ENCODE measurements around the gene DGCR2. TPM values are rescaled to one million over a fixed set of nuclear protein-coding genes. Genes with fewer than 3 reads are reported as not detected.

DGCR2 gene
- total RNA-seq, 1 donor from 2014 or later: 50.0 TPM

DNA sequence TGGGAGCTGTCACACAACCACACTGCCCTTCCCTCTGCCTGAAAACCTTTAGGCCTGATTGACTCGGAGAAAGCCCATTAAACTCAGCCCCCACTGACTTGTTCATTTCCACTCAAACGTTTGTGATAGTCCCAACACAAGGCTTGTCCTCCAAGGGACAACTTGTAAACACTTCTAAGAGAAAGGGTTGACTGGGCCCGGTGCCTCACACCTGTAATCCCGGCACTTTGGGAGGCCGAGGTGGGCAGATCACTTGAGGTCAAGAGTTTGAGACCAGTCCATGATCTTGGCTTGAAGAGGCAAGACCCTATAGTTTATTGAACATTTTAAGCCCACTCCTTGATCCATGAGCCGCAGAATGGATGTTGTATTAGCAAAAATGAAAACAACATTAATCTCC, 122.8 kb downstream of the DGCR2 start:
- no peaks in the 10 kb centered on the region for H3K36me3 ChIP-seq (ENCODE audit: control insufficient read depth, insufficient read depth, low read length)
- H3K27me3 ChIP-seq (ENCODE audit: control insufficient read depth, insufficient read depth, low read length): peaks cover 12% of the 10 kb centered on the region
- peak; percentile 23 for FAIRE-seq
- H3K4me3 ChIP-seq (ENCODE audit: low read depth, low read length): no peak overlapping the region
- TF ChIP-seq, protein P1, sequence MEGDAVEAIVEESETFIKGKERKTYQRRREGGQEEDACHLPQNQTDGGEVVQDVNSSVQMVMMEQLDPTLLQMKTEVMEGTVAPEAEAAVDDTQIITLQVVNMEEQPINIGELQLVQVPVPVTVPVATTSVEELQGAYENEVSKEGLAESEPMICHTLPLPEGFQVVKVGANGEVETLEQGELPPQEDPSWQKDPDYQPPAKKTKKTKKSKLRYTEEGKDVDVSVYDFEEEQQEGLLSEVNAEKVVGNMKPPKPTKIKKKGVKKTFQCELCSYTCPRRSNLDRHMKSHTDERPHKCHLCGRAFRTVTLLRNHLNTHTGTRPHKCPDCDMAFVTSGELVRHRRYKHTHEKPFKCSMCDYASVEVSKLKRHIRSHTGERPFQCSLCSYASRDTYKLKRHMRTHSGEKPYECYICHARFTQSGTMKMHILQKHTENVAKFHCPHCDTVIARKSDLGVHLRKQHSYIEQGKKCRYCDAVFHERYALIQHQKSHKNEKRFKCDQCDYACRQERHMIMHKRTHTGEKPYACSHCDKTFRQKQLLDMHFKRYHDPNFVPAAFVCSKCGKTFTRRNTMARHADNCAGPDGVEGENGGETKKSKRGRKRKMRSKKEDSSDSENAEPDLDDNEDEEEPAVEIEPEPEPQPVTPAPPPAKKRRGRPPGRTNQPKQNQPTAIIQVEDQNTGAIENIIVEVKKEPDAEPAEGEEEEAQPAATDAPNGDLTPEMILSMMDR (IDR thresholded peaks at IDR 0.05; ENCODE audit: insufficient read depth, low read length, severe bottlenecking): no peak
- DNase-seq (ENCODE audit: low read depth): no peak

DNA sequence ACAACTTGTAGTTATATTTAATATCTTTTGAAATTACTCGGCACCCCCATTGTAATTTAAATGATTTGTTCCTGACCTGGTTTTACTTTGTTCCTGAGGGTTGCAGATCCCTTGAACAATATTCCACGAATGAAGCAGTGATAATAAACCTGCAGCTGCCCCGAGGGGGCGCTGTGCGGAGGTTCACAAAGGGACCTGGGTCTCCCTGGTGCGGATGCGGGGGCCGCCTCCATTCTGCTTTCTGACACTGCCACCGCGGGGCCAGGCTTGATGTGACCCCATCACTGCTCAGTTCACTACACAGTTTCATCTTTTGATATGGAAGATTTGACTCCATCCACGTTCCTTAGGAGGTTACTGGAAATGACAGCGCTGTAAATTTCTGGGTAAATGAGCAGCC, 123.2 kb downstream of the DGCR2 start:
- peaks cover 15% of the 10 kb centered on the region for H3K27me3 ChIP-seq (ENCODE audit: control insufficient read depth, insufficient read depth, low read length)
- DNase-seq (ENCODE audit: low read depth): no peak
- H3K4me3 ChIP-seq (ENCODE audit: low read depth, low read length): no peak overlapping the region
- TF ChIP-seq, protein P1 (IDR thresholded peaks at IDR 0.05; ENCODE audit: insufficient read depth, low read length, severe bottlenecking): peak; percentile 22
- FAIRE-seq: no peak
- no peaks in the 10 kb centered on the region for H3K36me3 ChIP-seq (ENCODE audit: control insufficient read depth, insufficient read depth, low read length)

DNA sequence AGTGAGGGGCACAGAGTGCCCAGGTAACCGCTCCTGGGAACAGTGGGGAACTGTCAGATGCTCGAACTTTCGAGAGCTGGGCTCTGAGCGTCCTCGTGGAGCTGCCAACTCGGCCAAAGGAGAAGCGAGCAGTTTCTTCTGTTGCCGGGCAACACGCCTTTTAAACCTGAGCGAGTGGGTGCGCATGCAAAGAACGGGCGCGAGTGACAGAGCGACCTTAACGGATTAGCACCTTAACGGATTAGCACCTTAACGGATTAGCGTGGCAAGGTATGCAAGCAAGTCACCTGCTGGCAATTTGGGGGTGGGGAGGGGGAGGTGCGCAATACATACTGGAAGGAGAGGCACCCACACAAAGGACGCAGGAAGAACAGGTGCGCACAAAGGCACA, 124.3 kb downstream of the DGCR2 start:
- no peaks in the 10 kb centered on the region for H3K36me3 ChIP-seq (ENCODE audit: control insufficient read depth, insufficient read depth, low read length)
- TF ChIP-seq, protein P1 (IDR thresholded peaks at IDR 0.05; ENCODE audit: insufficient read depth, low read length, severe bottlenecking): no peak
- FAIRE-seq: no peak
- peaks cover 19% of the 10 kb centered on the region for H3K27me3 ChIP-seq (ENCODE audit: control insufficient read depth, insufficient read depth, low read length)
- no peak overlapping the region for H3K4me3 ChIP-seq (ENCODE audit: low read depth, low read length)
- DNase-seq (ENCODE audit: low read depth): no peak

DNA sequence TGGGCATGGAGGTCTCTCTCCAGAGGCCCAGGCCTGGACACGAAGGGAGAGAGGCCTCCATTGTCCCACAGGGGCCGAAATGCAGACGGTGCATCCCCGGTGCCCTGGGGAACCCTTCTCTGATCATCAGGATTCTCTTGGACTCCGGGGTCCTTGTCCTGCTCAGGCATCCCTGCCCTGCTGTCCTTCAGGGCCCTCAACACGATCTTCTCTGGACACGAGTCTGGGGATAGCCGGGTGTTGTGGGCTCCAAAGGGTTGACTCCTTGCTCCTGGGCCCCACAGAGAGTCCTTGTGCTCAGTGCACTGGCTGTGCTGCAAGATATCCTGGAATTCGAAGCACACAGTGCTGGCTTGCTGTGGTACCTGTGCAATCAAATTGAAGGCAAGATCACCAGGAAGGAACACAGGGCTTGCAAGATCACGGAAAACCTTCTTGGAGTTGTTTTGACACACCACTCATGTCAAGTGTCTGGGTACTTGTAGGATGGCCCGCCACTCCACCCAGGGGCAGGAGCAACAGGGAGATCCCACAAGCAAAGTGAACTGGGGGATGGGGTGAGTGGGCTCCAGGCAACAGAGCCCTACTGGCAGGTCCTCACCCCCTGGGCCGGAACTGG, 124.8 kb downstream of the DGCR2 start:
- Histone ChIP-seq H3K27me3 (ENCODE audit: control insufficient read depth, insufficient read depth, low read length) (peaks cover 19% of the 10 kb centered on the region), H3K36me3 (ENCODE audit: control insufficient read depth, insufficient read depth, low read length) (no peaks in the 10 kb centered on the region), H3K4me3 (ENCODE audit: low read depth, low read length) (no peak overlapping the region)
- FAIRE-seq (no peak), DNase-seq (ENCODE audit: low read depth) (no peak)
- TF ChIP-seq, protein P1 (IDR thresholded peaks at IDR 0.05; ENCODE audit: insufficient read depth, low read length, severe bottlenecking): no peak

DNA sequence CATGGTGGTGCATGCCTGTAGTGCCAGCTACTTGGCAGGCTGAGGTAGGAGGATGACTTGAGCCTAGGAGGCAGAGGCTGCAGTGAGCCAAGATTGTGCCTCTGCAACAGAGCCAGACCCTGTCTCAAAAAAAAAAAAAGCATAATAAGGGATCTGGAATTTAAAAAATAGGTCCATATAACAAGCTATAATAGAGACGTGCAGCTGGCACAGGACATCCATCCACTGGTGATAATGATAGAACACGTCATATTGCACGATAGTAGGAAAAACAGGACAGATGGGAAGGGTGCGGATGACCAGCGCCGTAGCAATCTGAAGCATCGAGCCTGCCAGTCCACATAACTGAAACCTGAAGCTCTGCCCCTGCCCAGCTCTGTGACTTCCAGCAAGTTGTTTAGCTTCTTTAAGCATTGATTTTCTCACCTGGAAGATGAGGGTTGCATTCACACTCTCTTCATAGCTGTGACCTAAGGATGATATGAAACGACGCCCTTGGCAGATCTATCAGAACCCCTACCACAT, 125.8 kb downstream of the DGCR2 start:
- TF ChIP-seq, protein P1 (IDR thresholded peaks at IDR 0.05; ENCODE audit: insufficient read depth, low read length, severe bottlenecking): no peak
- Histone ChIP-seq H3K36me3 (ENCODE audit: control insufficient read depth, insufficient read depth, low read length) (no peaks in the 10 kb centered on the region), H3K27me3 (ENCODE audit: control insufficient read depth, insufficient read depth, low read length) (peaks cover 19% of the 10 kb centered on the region), H3K4me3 (ENCODE audit: low read depth, low read length) (no peak overlapping the region)
- FAIRE-seq (no peak), DNase-seq (ENCODE audit: low read depth) (no peak)

DNA sequence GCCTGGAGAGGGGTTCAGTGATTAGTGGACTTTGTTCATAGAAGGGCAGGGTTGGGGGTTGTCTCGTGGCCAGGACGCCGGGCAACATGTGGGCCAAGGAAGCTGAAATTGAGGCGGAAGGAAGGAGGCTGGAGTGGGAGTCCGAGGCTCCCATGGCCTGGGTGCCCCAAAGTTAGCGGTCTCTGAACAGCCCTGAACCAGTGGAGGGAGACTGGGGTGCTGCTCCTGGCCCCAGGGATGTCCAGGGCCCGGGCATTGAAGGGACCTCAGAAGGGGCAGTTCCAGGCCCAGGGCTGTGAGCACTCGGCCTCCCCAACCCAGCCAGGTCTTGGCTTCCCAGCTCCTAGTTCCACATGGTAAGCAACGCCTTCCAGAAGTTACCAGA, 126.9 kb downstream of the DGCR2 start:
- H3K27me3 ChIP-seq (ENCODE audit: control insufficient read depth, insufficient read depth, low read length): peaks cover 19% of the 10 kb centered on the region
- FAIRE-seq (no peak), DNase-seq (ENCODE audit: low read depth) (no peak)
- TF ChIP-seq, protein P1 (IDR thresholded peaks at IDR 0.05; ENCODE audit: insufficient read depth, low read length, severe bottlenecking): no peak
- H3K4me3 ChIP-seq (ENCODE audit: low read depth, low read length): no peak overlapping the region
- H3K36me3 ChIP-seq (ENCODE audit: control insufficient read depth, insufficient read depth, low read length): no peaks in the 10 kb centered on the region

Measured in bronchial epithelial cell (primary cell).